ENCODE data around the gene TRPM5. TPM values are rescaled to one million over a fixed set of nuclear protein-coding genes. Genes with fewer than 3 reads are reported as not detected.

The TRPM5 gene
- total RNA-seq, 2 experiments from 2014 or later = not detected

DNA sequence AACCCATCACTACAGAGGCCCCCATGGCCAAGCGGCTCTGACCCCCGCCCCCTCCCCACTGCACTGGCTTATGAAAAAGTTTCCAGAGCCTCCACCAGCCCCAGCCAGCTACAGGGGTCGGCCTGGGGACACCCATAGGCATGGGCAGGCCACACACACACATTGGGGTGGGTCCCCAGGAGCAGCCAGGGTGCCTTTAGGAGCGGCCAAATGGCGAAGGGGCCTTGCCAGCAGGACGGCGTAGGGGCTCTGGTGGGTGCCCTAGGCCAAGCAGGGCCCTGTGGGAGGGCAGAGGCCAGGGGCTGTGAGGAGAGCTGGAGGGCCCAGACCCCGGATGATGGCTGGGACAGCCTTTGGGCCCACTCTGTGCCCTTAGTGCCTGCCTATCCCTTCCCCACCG lies 33.7 kb downstream of the TRPM5 start:
- POLR2A ChIA-PET = no interaction called here
- Mint-ChIP-seq H3K4me1 (ENCODE audit: low read depth) (no peaks in the 10 kb centered on the region), H3K27me3 (no peaks in the 10 kb centered on the region), H3K4me3 (no peak overlapping the region), H3K27ac (no peak overlapping the region), H3K9me3 (no peaks in the 10 kb centered on the region), H3K36me3 (ENCODE audit: low read depth) (no peaks in the 10 kb centered on the region)
- TF ChIP-seq, protein P1, sequence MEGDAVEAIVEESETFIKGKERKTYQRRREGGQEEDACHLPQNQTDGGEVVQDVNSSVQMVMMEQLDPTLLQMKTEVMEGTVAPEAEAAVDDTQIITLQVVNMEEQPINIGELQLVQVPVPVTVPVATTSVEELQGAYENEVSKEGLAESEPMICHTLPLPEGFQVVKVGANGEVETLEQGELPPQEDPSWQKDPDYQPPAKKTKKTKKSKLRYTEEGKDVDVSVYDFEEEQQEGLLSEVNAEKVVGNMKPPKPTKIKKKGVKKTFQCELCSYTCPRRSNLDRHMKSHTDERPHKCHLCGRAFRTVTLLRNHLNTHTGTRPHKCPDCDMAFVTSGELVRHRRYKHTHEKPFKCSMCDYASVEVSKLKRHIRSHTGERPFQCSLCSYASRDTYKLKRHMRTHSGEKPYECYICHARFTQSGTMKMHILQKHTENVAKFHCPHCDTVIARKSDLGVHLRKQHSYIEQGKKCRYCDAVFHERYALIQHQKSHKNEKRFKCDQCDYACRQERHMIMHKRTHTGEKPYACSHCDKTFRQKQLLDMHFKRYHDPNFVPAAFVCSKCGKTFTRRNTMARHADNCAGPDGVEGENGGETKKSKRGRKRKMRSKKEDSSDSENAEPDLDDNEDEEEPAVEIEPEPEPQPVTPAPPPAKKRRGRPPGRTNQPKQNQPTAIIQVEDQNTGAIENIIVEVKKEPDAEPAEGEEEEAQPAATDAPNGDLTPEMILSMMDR (IDR thresholded peaks at IDR 0.05) = no peak
- DNase-seq (no peak), ATAC-seq (no peak)
- intact Hi-C loops (cut with micrococcal nuclease) = no loop called here
- CTCF ChIA-PET = no interaction called here

GRCh38 chr11:2409611-2410468 lies 34.5 kb downstream of the TRPM5 start:
- ChIA-PET CTCF (interaction anchor here (0.8 to 2.4 kb wide), 5 partner anchors 10 to 223 kb away, joined by 3 to 14 read pairs (median 4); no protein-coding TSS in a partner anchor), POLR2A (no interaction called here)
- H3K27me3 Mint-ChIP-seq = no peaks in the 10 kb centered on the region
- no peak for DNase-seq
- H3K36me3 Mint-ChIP-seq (ENCODE audit: low read depth) = no peaks in the 10 kb centered on the region
- H3K4me1 Mint-ChIP-seq (ENCODE audit: low read depth) = no peaks in the 10 kb centered on the region
- no peak for ATAC-seq
- TF ChIP-seq, protein P1 (IDR thresholded peaks at IDR 0.05) = no peak
- intact Hi-C loops (cut with micrococcal nuclease) = no loop called here
- no peaks in the 10 kb centered on the region for H3K9me3 Mint-ChIP-seq
- H3K27ac Mint-ChIP-seq = no peak overlapping the region
- no peak overlapping the region for H3K4me3 Mint-ChIP-seq

DNA sequence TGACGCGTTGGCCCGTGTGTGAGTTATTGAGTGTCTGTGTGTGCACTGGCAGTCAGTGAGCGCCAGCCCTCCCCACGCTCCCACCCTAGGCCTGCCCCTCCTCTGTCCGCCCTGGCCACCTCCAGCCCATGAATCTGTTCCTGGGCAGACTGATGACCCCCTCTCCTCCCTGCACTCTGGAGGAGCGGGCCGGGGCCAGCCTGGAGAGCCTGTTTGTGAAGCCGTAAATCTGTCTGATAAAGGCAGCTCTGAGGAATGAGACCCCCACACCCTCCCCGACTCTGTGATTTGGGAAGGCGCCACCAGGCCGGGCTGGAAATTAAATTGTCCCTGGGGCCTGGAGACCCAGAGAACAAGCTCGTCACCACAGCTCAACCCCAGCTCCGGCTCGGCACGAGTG lies 35.2 kb downstream of the TRPM5 start:
- ATAC-seq (no peak), DNase-seq (no peak)
- Mint-ChIP-seq H3K4me3 (no peak overlapping the region), H3K9me3 (no peaks in the 10 kb centered on the region), H3K36me3 (ENCODE audit: low read depth) (no peaks in the 10 kb centered on the region), H3K27me3 (no peaks in the 10 kb centered on the region), H3K4me1 (ENCODE audit: low read depth) (no peaks in the 10 kb centered on the region), H3K27ac (no peak overlapping the region)
- TF ChIP-seq, protein P1 (IDR thresholded peaks at IDR 0.05) = no peak
- ChIA-PET POLR2A (no interaction called here), CTCF (interaction anchor here (0.8 to 2.4 kb wide), 5 partner anchors 11 to 223 kb away, joined by 3 to 14 read pairs (median 4); no protein-coding TSS in a partner anchor)
- intact Hi-C loops (cut with micrococcal nuclease) = no loop called here

- CTCF ChIA-PET = interaction anchor here (1.2 to 2.4 kb wide), 4 partner anchors 11 to 222 kb away, joined by 3 to 14 read pairs (median 5); no protein-coding TSS in a partner anchor
- Mint-ChIP-seq H3K4me1 (ENCODE audit: low read depth) (no peaks in the 10 kb centered on the region), H3K4me3 (no peak overlapping the region), H3K27ac (no peak overlapping the region), H3K27me3 (no peaks in the 10 kb centered on the region), H3K36me3 (ENCODE audit: low read depth) (no peaks in the 10 kb centered on the region), H3K9me3 (no peaks in the 10 kb centered on the region)
- DNase-seq = no peak
- TF ChIP-seq, protein P1 (IDR thresholded peaks at IDR 0.05) = no peak
- POLR2A ChIA-PET = no interaction called here
- ATAC-seq = no peak
- intact Hi-C loops (cut with micrococcal nuclease) = no loop called here
Observed at GRCh38 chr11:2408671-2409070, 35.6 kb downstream of the TRPM5 start.

DNA sequence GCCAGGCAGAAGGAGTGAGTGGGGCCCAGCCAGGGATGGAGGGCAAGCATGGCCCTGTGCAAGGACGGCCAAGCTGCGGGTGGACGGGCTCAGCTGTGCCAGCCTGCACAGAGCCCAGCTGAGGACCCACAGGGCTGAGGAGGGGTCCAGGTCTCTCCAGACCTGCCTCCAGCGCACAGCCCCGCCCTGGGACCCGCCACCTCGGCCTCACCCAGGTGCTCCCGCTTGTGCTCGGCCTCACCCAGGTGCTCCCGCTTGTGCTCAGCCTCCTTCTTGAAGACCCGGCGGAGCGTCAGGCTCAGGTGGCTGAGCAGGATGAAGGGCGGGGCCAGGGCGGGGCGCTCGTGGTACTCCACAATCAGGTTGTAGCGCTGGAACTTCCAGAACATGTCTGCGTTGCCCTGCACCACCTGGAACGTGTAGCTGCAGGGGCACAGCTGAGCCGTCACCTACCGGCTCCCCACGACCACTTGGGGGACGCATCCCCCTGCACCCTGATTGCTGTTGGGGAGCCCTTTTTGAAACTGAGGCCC lies 37.4 kb downstream of the TRPM5 start:
- no peaks in the 10 kb centered on the region for H3K9me3 Mint-ChIP-seq
- ChIA-PET POLR2A (no interaction called here), CTCF (interaction anchor here (2.9 kb wide), 1 partner anchor 14 kb away, joined by 15 read pairs; no protein-coding TSS in a partner anchor)
- H3K36me3 Mint-ChIP-seq (ENCODE audit: low read depth) = no peaks in the 10 kb centered on the region
- ATAC-seq = no peak
- H3K4me1 Mint-ChIP-seq (ENCODE audit: low read depth) = peaks cover 6% of the 10 kb centered on the region
- H3K27me3 Mint-ChIP-seq = no peaks in the 10 kb centered on the region
- no peak overlapping the region for H3K4me3 Mint-ChIP-seq
- H3K27ac Mint-ChIP-seq = no peak overlapping the region
- TF ChIP-seq, protein P1 (IDR thresholded peaks at IDR 0.05) = no peak
- no peak for DNase-seq
- intact Hi-C loops (cut with micrococcal nuclease) = no loop called here

Data from activated CD8-positive, alpha-beta T cell treated with anti-CD3 and anti-CD28 coated beads for 36 hours (primary cell).